Fibroblast of mammary gland (primary cell): ENCODE measurements around the gene SH2D3A.
"Not testable (repeated sequence)": the region's sequence is repeated elsewhere in the genome, so short reads cannot be mapped to it uniquely, and the experiment has no call there.

Experiments used
- DNase-seq: peaks from one replicate; pipeline ENCODE4 v3.0.0-alpha.2; 2010; ENCODE audit warnings: low read depth
- H3K4me3 ChIP-seq: 2 replicates; pipeline ENCODE4 v1.5.1; 2011; ENCODE audit warnings: low read depth, mild to moderate bottlenecking, low read length, moderate library complexity; ENCODE audit not compliant: control insufficient read depth
- CTCF ChIP-seq: conservative IDR thresholded peaks from 2 replicates; pipeline ENCODE4 v1.5.1; 2011; ENCODE audit warnings: low read depth, low read length, inconsistent platforms; ENCODE audit not compliant: control insufficient read depth, insufficient read depth

Gene SH2D3A

GRCh38 chr19:6765738-6766356 is 1.4 kb downstream of the SH2D3A start:
- DNase-seq = no peak
- no peak overlapping the region for H3K4me3 ChIP-seq

GRCh38 chr19:6762253-6762797 is 4.9 kb downstream of the SH2D3A start:
- DNase-seq, H3K4me3 ChIP-seq: not testable (repeated sequence)

More at GRCh38 chr19:6765738-6766356, 1.4 kb downstream of the SH2D3A start:
- no peak for TF ChIP-seq CTCF

GRCh38 chr19:6761053-6761676 is 6.1 kb downstream of the SH2D3A start:
- no peak for TF ChIP-seq CTCF
- no peak overlapping the region for H3K4me3 ChIP-seq
- DNase-seq = no peak

GRCh38 chr19:6760606-6761005 is 6.6 kb downstream of the SH2D3A start:
- TF ChIP-seq CTCF = no peak
- DNase-seq = no peak
- H3K4me3 ChIP-seq = no peak overlapping the region

- no peak for TF ChIP-seq CTCF
- DNase-seq = no peak
- no peak overlapping the region for H3K4me3 ChIP-seq
These were observed 12.4 kb downstream of the SH2D3A start for GRCh38 chr19:6754653-6755463.

- H3K4me3 ChIP-seq = no peak overlapping the region
- no peak for TF ChIP-seq CTCF
- no peak for DNase-seq
These were observed 13.1 kb downstream of the SH2D3A start for GRCh38 chr19:6754136-6754535.
